Upper lobe of left lung (tissue), 6 donors: ENCODE results near the gene ANKS1B. TPM values are rescaled to one million over a fixed set of nuclear protein-coding genes. Genes with fewer than 3 reads are reported as not detected.

Experiments
- ATAC-seq, 2 donors: fragments of 200-7000 bp; cut with Tn5 transposase; one replicate each; pipeline ENCODE4 v1.9.1; 2022; ENCODE audit warnings: mild to moderate bottlenecking in 2 of 2, moderate library complexity in 2 of 2; ENCODE audit not compliant: low FRiP score in 2 of 2
- DNase-seq, 2 donors: peaks; one replicate each; pipeline ENCODE4 v3.0.0-alpha.2; 2019 to 2020
- H3K27ac ChIP-seq, 4 donors: fragments of 200-600 bp; sonication (generic); one replicate each; pipeline ENCODE4 v1.5.1; 2016 to 2019
- H3K27me3 ChIP-seq, 4 donors: fragments of 200-600 bp; sonication (generic); one replicate each; pipeline ENCODE4 v1.5.1; 2017 to 2019
- H3K36me3 ChIP-seq, 4 donors: fragments of 200-600 bp; sonication (generic); one replicate each; pipeline ENCODE4 v1.5.1; 2016 to 2019
- H3K4me1 ChIP-seq, 4 donors: fragments of 200-600 bp; sonication (generic); one replicate each; pipeline ENCODE4 v1.5.1; 2018 to 2019
- H3K4me3 ChIP-seq, 4 donors: fragments of 200-600 bp; sonication (generic); one replicate each; pipeline ENCODE4 v1.5.1; 2017 to 2019; ENCODE audit warnings: mild to moderate bottlenecking in 2 of 4, moderate library complexity in 1 of 4
- H3K9me3 ChIP-seq, 4 donors: fragments of 200-600 bp; sonication (generic); one replicate each; pipeline ENCODE4 v1.5.1; 2018 to 2019
- CTCF ChIP-seq, 6 experiments: fragments of 450-650 bp in 4 of 6; fragments of 200-600 bp in 2 of 6; sonication (generic) in 2 of 6; IDR thresholded peaks; one replicate each; pipeline ENCODE4 v1.5.1; 2016 to 2019; ENCODE audit warnings: antibody characterized with exemption in 6 of 6
- EP300 ChIP-seq, 4 donors: sonication (generic); formaldehyde crosslinking; IDR thresholded peaks; one replicate each; pipeline ENCODE4 v1.5.1; 2017; ENCODE audit warnings: antibody characterized with exemption in 4 of 4, control low read depth in 2 of 4
- POLR2A ChIP-seq, 4 donors: fragments of 450-650 bp; IDR thresholded peaks; one replicate each; pipeline ENCODE4 v1.5.1; 2016 to 2017; ENCODE audit warnings: antibody characterized with exemption in 4 of 4, mild to moderate bottlenecking in 2 of 4
- POLR2AphosphoS5 ChIP-seq, 2 donors: sonication (generic); formaldehyde crosslinking; IDR thresholded peaks; one replicate each; pipeline ENCODE4 v1.5.1; 2017; ENCODE audit warnings: antibody characterized with exemption in 2 of 2
- whole genome bisulfite sequencing, 2 donors: methylation state at CpG; one replicate each; pipeline ENCODE4 v1.1.5; 2017 to 2018; 5-methylcytosine and 5-hydroxymethylcytosine counted together
- total RNA-seq, 6 donors: library from RNA; depleted of rRNA in 4 of 6; stranded (reverse); fragments of >200 nt in 4 of 6; gene quantifications; one replicate each; pipeline versions ENCODE4 v1.1.0 to v1.2.1, GENCODE V29; 2016 to 2021
- donor health status: DM: no; HTN: no; CAD: no; lungs with moderate emphysema.
- donor health status: DM: no; HTN: yes; CAD: no; lungs with severe emphysema.

Gene ANKS1B
- total RNA-seq, 6 donors from 2014 or later, result 5.1 to 23.7 (median 7.2) TPM

- 81 to 88% methylated on average over 2 of the region's 2 CpGs for WGBS, 2 donors
These were observed 410.8 kb downstream of the ANKS1B start for GRCh38 chr12:99573980-99574379.

GRCh38 chr12:99567072-99567471, 417.7 kb downstream of the ANKS1B start:
- H3K27me3 ChIP-seq, result no peaks in the 10 kb centered on the region
- ATAC-seq (no peak), DNase-seq (no peak)
- H3K36me3 ChIP-seq, result no peaks in the 10 kb centered on the region
- H3K4me1 ChIP-seq, result no peaks in the 10 kb centered on the region
- H3K27ac ChIP-seq, result no peak overlapping the region
- no peak overlapping the region for H3K4me3 ChIP-seq
- H3K9me3 ChIP-seq, result peaks cover 0 to 4% (median 0%) of the 10 kb centered on the region in 4 donors
- WGBS, 2 donors, result 77 to 83% methylated on average over 2 of the region's 2 CpGs
- TF ChIP-seq CTCF (IDR thresholded peaks at IDR 0.05) (no peak), POLR2A (IDR thresholded peaks at IDR 0.05) (no peak), POLR2AphosphoS5 (IDR thresholded peaks at IDR 0.05) (no peak), EP300 (IDR thresholded peaks at IDR 0.05) (no peak)

More at GRCh38 chr12:99573980-99574379, 410.8 kb downstream of the ANKS1B start:
- Histone ChIP-seq H3K4me1 (no peaks in the 10 kb centered on the region), H3K27me3 (no peaks in the 10 kb centered on the region), H3K4me3 (no peak overlapping the region), H3K27ac (no peak overlapping the region), H3K9me3 (no peaks in the 10 kb centered on the region), H3K36me3 (no peaks in the 10 kb centered on the region)
- ATAC-seq (no peak), DNase-seq (no peak)
- TF ChIP-seq POLR2AphosphoS5 (IDR thresholded peaks at IDR 0.05), result no peak
- TF ChIP-seq CTCF (IDR thresholded peaks at IDR 0.05), result no peak
- TF ChIP-seq POLR2A (IDR thresholded peaks at IDR 0.05), result no peak
- no peak for TF ChIP-seq EP300 (IDR thresholded peaks at IDR 0.05)

GRCh38 chr12:99558109-99558508, 426.6 kb downstream of the ANKS1B start:
- Histone ChIP-seq H3K4me1 (no peaks in the 10 kb centered on the region), H3K27ac (no peak overlapping the region), H3K36me3 (no peaks in the 10 kb centered on the region), H3K9me3 (no peaks in the 10 kb centered on the region), H3K4me3 (no peak overlapping the region), H3K27me3 (no peaks in the 10 kb centered on the region)
- peak in 1 of 2 donors; percentile 19 for DNase-seq
- ATAC-seq, result peak in 1 of 2 donors; percentile 46
- 88 to 98% methylated on average over 5 to 7 of the region's 7 CpGs for WGBS, 2 donors
- TF ChIP-seq EP300 (IDR thresholded peaks at IDR 0.05), result no peak
- no peak for TF ChIP-seq CTCF (IDR thresholded peaks at IDR 0.05)
- TF ChIP-seq POLR2AphosphoS5 (IDR thresholded peaks at IDR 0.05), result no peak
- TF ChIP-seq POLR2A (IDR thresholded peaks at IDR 0.05), result no peak

GRCh38 chr12:99553461-99553860, 431.3 kb downstream of the ANKS1B start:
- Histone ChIP-seq H3K27ac (no peak overlapping the region), H3K36me3 (no peaks in the 10 kb centered on the region), H3K9me3 (no peaks in the 10 kb centered on the region), H3K4me3 (no peak overlapping the region), H3K4me1 (no peaks in the 10 kb centered on the region), H3K27me3 (no peaks in the 10 kb centered on the region)
- no peak for TF ChIP-seq CTCF (IDR thresholded peaks at IDR 0.05)
- TF ChIP-seq EP300 (IDR thresholded peaks at IDR 0.05), result no peak
- no peak for TF ChIP-seq POLR2AphosphoS5 (IDR thresholded peaks at IDR 0.05)
- TF ChIP-seq POLR2A (IDR thresholded peaks at IDR 0.05), result no peak
- 53 to 84% methylated on average over 3 of the region's 3 CpGs for WGBS, 2 donors
- DNase-seq, result no peak
- no peak for ATAC-seq

- TF ChIP-seq CTCF (IDR thresholded peaks at IDR 0.05) (no peak), POLR2AphosphoS5 (IDR thresholded peaks at IDR 0.05) (no peak), EP300 (IDR thresholded peaks at IDR 0.05) (no peak), POLR2A (IDR thresholded peaks at IDR 0.05) (no peak)
- H3K4me3 ChIP-seq, result no peak overlapping the region
- ATAC-seq (no peak), DNase-seq (no peak)
- no peaks in the 10 kb centered on the region for H3K4me1 ChIP-seq
- H3K27ac ChIP-seq, result no peak overlapping the region
- H3K27me3 ChIP-seq, result no peaks in the 10 kb centered on the region
- WGBS, 2 donors, result 73 to 87% methylated on average over 1 of the region's 1 CpG
- no peaks in the 10 kb centered on the region for H3K36me3 ChIP-seq
- H3K9me3 ChIP-seq, result no peaks in the 10 kb centered on the region
These were observed 432.7 kb downstream of the ANKS1B start for GRCh38 chr12:99552022-99552421.
